HepG2 (cell line): ENCODE data around the gene SGO1. TPM values are rescaled to one million over a fixed set of nuclear protein-coding genes. Genes with fewer than 3 reads are reported as not detected.

Experiments used
- ARID2 ChIP-seq: sonication (generic); formaldehyde crosslinking; IDR thresholded peaks from 2 replicates; pipeline ENCODE4 v1.8.1; 2022; ENCODE audit warnings: mild to moderate bottlenecking, missing genetic modification reagents, borderline replicate concordance
- HIC2 ChIP-seq: sonication (generic); formaldehyde crosslinking; IDR thresholded peaks from 2 replicates; pipeline ENCODE4 v1.9.0; 2022; ENCODE audit warnings: low read depth, missing genetic modification reagents
- MAX ChIP-seq: IDR thresholded peaks from 2 replicates; pipeline ENCODE4 v1.6.1; 2012; ENCODE audit warnings: inconsistent platforms
- NCOR1 ChIP-seq: fragments of 200-600 bp; sonication (generic); IDR thresholded peaks from 2 replicates; pipeline ENCODE4 v1.7.0; 2017; ENCODE audit warnings: antibody characterized with exemption, low read length, borderline replicate concordance
- SNRNP70 ChIP-seq: fragments of 200-400 bp; formaldehyde crosslinking; IDR thresholded peaks from 2 replicates; pipeline ENCODE4 v1.6.1; 2017; ENCODE audit warnings: mild to moderate bottlenecking, low read depth, low read length, moderate library complexity
- TGIF2 ChIP-seq: IDR thresholded peaks from 2 replicates; pipeline ENCODE4 v1.6.1; 2016; ENCODE audit warnings: control low read depth, missing compliant biosample characterization
- ZBTB1 ChIP-seq: sonication (generic); formaldehyde crosslinking; IDR thresholded peaks from 2 replicates; pipeline ENCODE4 v1.4.0; 2020; ENCODE audit warnings: missing genetic modification reagents, borderline replicate concordance
- ZBTB40 ChIP-seq, 2 experiments: fragments of 450-650 bp in 1 of 2; sonication (generic) in 1 of 2; formaldehyde crosslinking in 1 of 2; IDR thresholded peaks; 2 replicates each; pipeline versions ENCODE4 v1.6.1 to v1.8.0; 2016 to 2022; ENCODE audit warnings: antibody characterized with exemption in 1 of 2, mild to moderate bottlenecking in 1 of 2, missing genetic modification reagents in 1 of 2
- ZFY ChIP-seq: sonication (generic); formaldehyde crosslinking; IDR thresholded peaks from 2 replicates; pipeline ENCODE4 v1.4.0; 2020; ENCODE audit warnings: missing genetic modification reagents
- ZHX1 ChIP-seq: sonication (generic); formaldehyde crosslinking; IDR thresholded peaks from 2 replicates; pipeline ENCODE4 v1.8.1; 2022; ENCODE audit warnings: low read depth, mild to moderate bottlenecking, missing genetic modification reagents
- ZNF691 ChIP-seq: sonication (generic); formaldehyde crosslinking; IDR thresholded peaks from 2 replicates; pipeline ENCODE4 v1.4.0; 2020; ENCODE audit warnings: missing genetic modification reagents, low read depth, mild to moderate bottlenecking, borderline replicate concordance
- polyA plus RNA-seq, 8 experiments: library from polyadenylated mRNA; depleted of rRNA in 3 of 8; stranded (reverse) in 7 of 8; unstranded in 1 of 8; fragments of >200 nt; fragmentation: Illumina TruSeq in 4 of 8; extraction: Trizol in 4 of 8; gene quantifications; 2 replicates each; pipeline versions ENCODE4 v1.2.1 to v1.2.3, GENCODE V29; 2011 to 2016; ENCODE audit warnings: low read depth in 4 of 8, missing spikeins in 1 of 8, mixed read lengths in 1 of 8; ENCODE audit not compliant: insufficient read depth in 1 of 8
- total RNA-seq, 5 experiments: library from RNA; depleted of rRNA; stranded (reverse); fragments of >200 nt; fragmentation: Illumina TruSeq; extraction: Trizol; gene quantifications; 2 replicates each; pipeline ENCODE4 v1.2.3, GENCODE V29; 2016; ENCODE audit warnings: low read depth in 1 of 5

The SGO1 gene
- total and polyA plus RNA-seq, 2 of the 13 experiments (the other 11 are each of a cell fraction or from before 2014, with no cell fraction given), result 2.1 to 16.1 TPM

GRCh38 chr3:20185679-20186599, at the start of gene SGO1 (continued):
- TF ChIP-seq ZBTB40 (IDR thresholded peaks at IDR 0.05) (no peak), ZBTB40 (CRISPR knock-in tag; IDR thresholded peaks at IDR 0.05) (no peak; the same call in 1 of the 2 replicates), MAX (peak; percentile 94), ZBTB1 (CRISPR knock-in tag) (no peak), NCOR1 (no peak; the same call in 1 of the 2 replicates), TGIF2 (CRISPR knock-in tag) (peak; percentile 98), ZNF691 (CRISPR knock-in tag) (peak; percentile 69; the same call in 1 of the 2 replicates), ZFY (CRISPR knock-in tag) (peak; percentile 63; the same call in 1 of the 2 replicates), ARID2 (CRISPR knock-in tag) (peak; percentile 91), HIC2 (no peak), ZHX1 (CRISPR knock-in tag) (0 out of 2 replicates have a peak, but pooled peaks have one; percentile 44), SNRNP70 (no peak)
